H9 (cell line): ENCODE results near the gene TELO2. TPM values are rescaled to one million over a fixed set of nuclear protein-coding genes. Genes with fewer than 3 reads are reported as not detected.

Source experiments
- DNase-seq: peaks from one replicate; pipeline ENCODE4 v3.0.0-alpha.2; 2017
- H2AFZ ChIP-seq: one replicate; pipeline ENCODE4 v1.6.1; 2013; ENCODE audit warnings: mild to moderate bottlenecking, low read length, control low read depth, moderate library complexity
- H2AK5ac ChIP-seq: 2 replicates; pipeline ENCODE4 v1.6.1; 2013; ENCODE audit warnings: low read length, control low read depth, mixed read lengths; ENCODE audit not compliant: insufficient read length
- H2BK120ac ChIP-seq: one replicate; pipeline ENCODE4 v1.6.1; 2013; ENCODE audit warnings: low read depth, mild to moderate bottlenecking, low read length, control low read depth, inconsistent platforms; ENCODE audit not compliant: poor library complexity, severe bottlenecking
- H2BK12ac ChIP-seq: 2 replicates; pipeline ENCODE4 v1.6.1; 2013; ENCODE audit warnings: low read length, control low read depth, mixed read lengths, low read depth; ENCODE audit not compliant: insufficient read length
- H2BK15ac ChIP-seq: 2 replicates; pipeline ENCODE4 v1.6.1; 2013; ENCODE audit warnings: low read depth, low read length, control low read depth
- H2BK20ac ChIP-seq: one replicate; pipeline ENCODE4 v1.6.1; 2013; ENCODE audit warnings: low read depth, mild to moderate bottlenecking, low read length, control low read depth, inconsistent platforms; ENCODE audit not compliant: poor library complexity, severe bottlenecking
- H2BK5ac ChIP-seq: 2 replicates; pipeline ENCODE4 v1.6.1; 2013; ENCODE audit warnings: low read length, control low read depth, mixed read lengths; ENCODE audit not compliant: insufficient read length
- H3K14ac ChIP-seq: 2 replicates; pipeline ENCODE4 v1.6.1; 2013; ENCODE audit warnings: low read length, control low read depth; ENCODE audit not compliant: insufficient read depth
- H3K18ac ChIP-seq: 2 replicates; pipeline ENCODE4 v1.6.1; 2013; ENCODE audit warnings: low read depth, mild to moderate bottlenecking, mixed read lengths, low read length, control low read depth; ENCODE audit not compliant: insufficient read length
- H3K23ac ChIP-seq: 2 replicates; pipeline ENCODE4 v1.6.1; 2013; ENCODE audit warnings: low read length, control low read depth, mixed read lengths, low read depth; ENCODE audit not compliant: insufficient read length
- H3K23me2 ChIP-seq: 2 replicates; pipeline ENCODE4 v1.6.1; 2013; ENCODE audit warnings: low read depth, mild to moderate bottlenecking, mixed read lengths, low read length, control low read depth; ENCODE audit not compliant: insufficient read length, poor library complexity, severe bottlenecking
- H3K27ac ChIP-seq: 2 replicates; pipeline ENCODE4 v1.5.1; 2013; ENCODE audit warnings: low read length, control low read depth, mixed read lengths, low read depth; ENCODE audit not compliant: insufficient read length
- H3K27me3 ChIP-seq: 2 replicates; pipeline ENCODE4 v1.6.1; 2013; ENCODE audit warnings: low read length, control low read depth, inconsistent platforms; ENCODE audit not compliant: insufficient read depth
- H3K4ac ChIP-seq: 2 replicates; pipeline ENCODE4 v1.6.1; 2013; ENCODE audit warnings: low read depth, mild to moderate bottlenecking, control low read depth, inconsistent platforms, low read length, moderate library complexity
- H3K4me1 ChIP-seq: 2 replicates; pipeline ENCODE4 v1.6.1; 2013; ENCODE audit warnings: low read length, control low read depth, inconsistent platforms; ENCODE audit not compliant: insufficient read depth
- H3K4me2 ChIP-seq: 2 replicates; pipeline ENCODE4 v1.6.1; 2013; ENCODE audit warnings: low read length, control low read depth, mixed read lengths; ENCODE audit not compliant: insufficient read length, insufficient read depth
- H3K56ac ChIP-seq: 2 replicates; pipeline ENCODE4 v1.6.1; 2013; ENCODE audit warnings: low read depth, mild to moderate bottlenecking, mixed read lengths, low read length, control low read depth; ENCODE audit not compliant: insufficient read length
- H3K79me1 ChIP-seq: 2 replicates; pipeline ENCODE4 v1.6.1; 2013; ENCODE audit warnings: low read depth, mild to moderate bottlenecking, moderate library complexity, low read length, control low read depth, inconsistent platforms; ENCODE audit not compliant: insufficient read depth, poor library complexity, severe bottlenecking
- H3K79me2 ChIP-seq: 2 replicates; pipeline ENCODE4 v1.6.1; 2013; ENCODE audit warnings: low read length, control low read depth, inconsistent platforms; ENCODE audit not compliant: insufficient read depth
- H3K9ac ChIP-seq: 2 replicates; pipeline ENCODE4 v1.6.1; 2013; ENCODE audit warnings: low read length, control low read depth, mixed read lengths; ENCODE audit not compliant: insufficient read length; ENCODE audit errors: extremely low read depth
- H3K9me3 ChIP-seq: one replicate; pipeline ENCODE4 v1.6.1; 2013; ENCODE audit warnings: low read depth, low read length, inconsistent platforms; ENCODE audit not compliant: control insufficient read depth
- H3T11ph ChIP-seq: one replicate; pipeline ENCODE4 v1.6.1; 2013; ENCODE audit warnings: mild to moderate bottlenecking, low read length, control low read depth, inconsistent platforms
- H4K20me1 ChIP-seq: one replicate; pipeline ENCODE4 v1.6.1; 2013; ENCODE audit not compliant: control insufficient read depth, insufficient read length, insufficient read depth
- H4K5ac ChIP-seq: 2 replicates; pipeline ENCODE4 v1.6.1; 2013; ENCODE audit warnings: low read depth, mild to moderate bottlenecking, mixed read lengths, low read length, control low read depth; ENCODE audit not compliant: insufficient read length
- H4K8ac ChIP-seq: replicated peaks from 2 replicates; pipeline ENCODE4 v1.6.1; 2013; ENCODE audit warnings: low read length, control low read depth, mixed read lengths, low read depth; ENCODE audit not compliant: insufficient read length
- H4K91ac ChIP-seq: 2 replicates; pipeline ENCODE4 v1.6.1; 2013; ENCODE audit warnings: low read depth, mild to moderate bottlenecking, moderate library complexity, mixed read lengths, low read length, control low read depth; ENCODE audit not compliant: insufficient read length
- H3K27ac Mint-ChIP-seq, 3 experiments: 2 replicates in 2 of 3; 3 replicates in 1 of 3; pipeline ENCODE4 v1.8.0; 2020 to 2021; ENCODE audit warnings: mixed read lengths in 3 of 3, mild to moderate bottlenecking in 1 of 3, moderate library complexity in 1 of 3
- H3K27me3 Mint-ChIP-seq: 2 replicates; pipeline ENCODE4 v1.8.0; 2021; ENCODE audit warnings: low read depth, mild to moderate bottlenecking, moderate library complexity, mixed read lengths
- H3K36me3 Mint-ChIP-seq, 3 experiments: 2 replicates in 2 of 3; 3 replicates in 1 of 3; pipeline ENCODE4 v1.8.0; 2020 to 2021; ENCODE audit warnings: low read depth in 3 of 3, mixed read lengths in 3 of 3; ENCODE audit not compliant: insufficient read depth in 1 of 3
- H3K4me1 Mint-ChIP-seq, 2 experiments: 2 replicates each; pipeline ENCODE4 v1.8.0; 2020; ENCODE audit warnings: mixed read lengths in 2 of 2
- H3K4me3 Mint-ChIP-seq, 2 experiments: 2 replicates in 1 of 2; 3 replicates in 1 of 2; pipeline ENCODE4 v1.8.0; 2020 to 2021; ENCODE audit warnings: mild to moderate bottlenecking in 2 of 2, mixed read lengths in 2 of 2, moderate library complexity in 1 of 2
- H3K9me3 Mint-ChIP-seq, 2 experiments: 2 replicates in 1 of 2; 3 replicates in 1 of 2; pipeline ENCODE4 v1.8.0; 2020; ENCODE audit warnings: mild to moderate bottlenecking in 2 of 2, mixed read lengths in 2 of 2, moderate library complexity in 1 of 2
- WGBS: extraction: QIAGEN DNeasy Blood & Tissue Kit; methylation state at CpG from one replicate; pipeline ENCODE4 v1.1.7; 2013; ENCODE audit warnings: missing lambda C conversion rate, low lambda C conversion rate, mixed read lengths; ENCODE audit not compliant: insufficient read length; ENCODE audit errors: extremely low coverage; 5-methylcytosine and 5-hydroxymethylcytosine counted together
- total RNA-seq: library from RNA; stranded (reverse); gene quantifications from 2 replicates; pipeline ENCODE4 v1.2.1, GENCODE V29; 2021
- TF ChIP-seq, protein P1 (sequence below): fragments of 200-600 bp; sonication (generic); conservative IDR thresholded peaks from 3 replicates; pipeline ENCODE4 v1.8.0; 2021; ENCODE audit warnings: antibody characterized with exemption, mild to moderate bottlenecking

Gene TELO2
- total RNA-seq, 1 experiment from 2014 or later, result 98.9 TPM

DNA sequence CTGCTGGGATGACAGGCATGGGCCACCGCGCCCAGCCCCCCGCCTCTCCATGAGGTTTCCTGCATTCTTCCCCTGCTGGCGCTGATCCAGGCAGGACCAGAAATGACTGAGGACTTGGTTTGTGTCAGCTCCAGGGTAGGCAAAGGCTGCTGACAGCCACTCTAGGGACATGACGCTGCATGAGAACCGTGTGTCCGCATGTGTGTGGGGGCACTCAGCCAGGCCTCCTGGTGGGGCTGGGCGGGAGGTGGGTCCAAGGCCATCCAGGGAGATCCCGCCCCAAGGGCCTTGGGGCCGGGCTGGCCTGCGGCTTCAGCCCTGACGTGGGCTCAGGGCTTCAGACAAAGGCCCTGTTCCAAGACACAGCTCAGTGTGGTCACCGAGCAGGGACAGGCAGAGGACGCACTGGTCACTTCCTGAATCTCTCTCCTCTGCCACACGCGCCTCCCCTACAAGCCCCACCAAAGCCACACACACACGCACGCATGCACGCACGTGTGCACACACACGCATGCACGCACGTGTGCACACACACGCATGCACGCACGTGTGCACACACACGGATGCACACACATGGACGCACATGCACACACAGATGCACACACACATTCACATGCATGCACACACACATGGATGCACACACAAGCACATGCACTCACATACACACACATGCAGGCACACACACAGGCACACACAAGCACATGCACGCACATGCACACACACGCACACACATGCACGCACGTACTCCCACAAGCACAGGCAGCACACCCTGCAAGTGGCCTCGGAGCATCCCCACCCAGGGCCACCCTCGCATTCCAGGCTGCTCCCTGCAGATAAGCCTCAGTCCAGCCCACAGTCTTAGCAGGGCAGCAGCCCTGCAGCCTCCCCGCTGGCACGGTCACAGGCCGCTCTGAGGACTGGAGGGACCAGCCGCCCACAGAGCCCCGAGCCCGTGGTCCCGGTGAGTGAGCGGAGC is 35.0 kb downstream of the TELO2 start:
- no CpG with 5 or more reads among the region's 42 CpGs for WGBS
- Histone ChIP-seq H3K79me1 (no peaks in the 10 kb centered on the region), H2AFZ (no peak overlapping the region), H4K5ac (no peak overlapping the region), H3K4ac (no peak overlapping the region), H4K8ac (no peak overlapping the region), H3K4me1 (no peaks in the 10 kb centered on the region), H2BK15ac (no peak overlapping the region), H3K9ac (no peak overlapping the region), H3T11ph (no peak overlapping the region), H2BK120ac (no peak overlapping the region), H2AK5ac (no peak overlapping the region), H3K56ac (no peak overlapping the region), H2BK5ac (no peak overlapping the region), H4K20me1 (no peaks in the 10 kb centered on the region), H3K79me2 (no peaks in the 10 kb centered on the region), H3K14ac (no peak overlapping the region), H3K9me3 (no peaks in the 10 kb centered on the region), H3K27ac (no peak overlapping the region), H2BK12ac (no peak overlapping the region), H3K18ac (no peak overlapping the region), H2BK20ac (no peak overlapping the region), H3K23me2 (no peaks in the 10 kb centered on the region), H3K23ac (no peak overlapping the region), H3K4me2 (no peak overlapping the region), H3K27me3 (no peaks in the 10 kb centered on the region), H4K91ac (no peak overlapping the region)
- H3K4me3 Mint-ChIP-seq, result peak overlapping the region in 1 of 2 experiments; percentile 6; a peak in 1 of 5 replicates
- DNase-seq, result no peak
- TF ChIP-seq, protein P1, sequence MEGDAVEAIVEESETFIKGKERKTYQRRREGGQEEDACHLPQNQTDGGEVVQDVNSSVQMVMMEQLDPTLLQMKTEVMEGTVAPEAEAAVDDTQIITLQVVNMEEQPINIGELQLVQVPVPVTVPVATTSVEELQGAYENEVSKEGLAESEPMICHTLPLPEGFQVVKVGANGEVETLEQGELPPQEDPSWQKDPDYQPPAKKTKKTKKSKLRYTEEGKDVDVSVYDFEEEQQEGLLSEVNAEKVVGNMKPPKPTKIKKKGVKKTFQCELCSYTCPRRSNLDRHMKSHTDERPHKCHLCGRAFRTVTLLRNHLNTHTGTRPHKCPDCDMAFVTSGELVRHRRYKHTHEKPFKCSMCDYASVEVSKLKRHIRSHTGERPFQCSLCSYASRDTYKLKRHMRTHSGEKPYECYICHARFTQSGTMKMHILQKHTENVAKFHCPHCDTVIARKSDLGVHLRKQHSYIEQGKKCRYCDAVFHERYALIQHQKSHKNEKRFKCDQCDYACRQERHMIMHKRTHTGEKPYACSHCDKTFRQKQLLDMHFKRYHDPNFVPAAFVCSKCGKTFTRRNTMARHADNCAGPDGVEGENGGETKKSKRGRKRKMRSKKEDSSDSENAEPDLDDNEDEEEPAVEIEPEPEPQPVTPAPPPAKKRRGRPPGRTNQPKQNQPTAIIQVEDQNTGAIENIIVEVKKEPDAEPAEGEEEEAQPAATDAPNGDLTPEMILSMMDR, result no peak
- peaks cover 0 to 4% (median 0%) of the 10 kb centered on the region in 3 experiments; a peak in 2 of 7 replicates for H3K36me3 Mint-ChIP-seq
- H3K27ac Mint-ChIP-seq, result peak overlapping the region; percentile 70 to 93 (median 89); a peak in 4 of 7 replicates
- H3K27me3 Mint-ChIP-seq, result no peaks in the 10 kb centered on the region
- H3K4me1 Mint-ChIP-seq, result no peaks in the 10 kb centered on the region; a peak in 1 of 4 replicates
- no peaks in the 10 kb centered on the region; a peak in 1 of 5 replicates for H3K9me3 Mint-ChIP-seq
